Body of pancreas (tissue), 4 donors: ENCODE data around the gene RNF168. TPM values are rescaled to one million over a fixed set of nuclear protein-coding genes. Genes with fewer than 3 reads are reported as not detected.

ENCODE experiments used
- ATAC-seq: fragments of 150-250 bp; one replicate; pipeline ENCODE4 v1.9.1; 2016
- DNase-seq, 4 donors: peaks; one replicate each; pipeline ENCODE4 v3.0.0-alpha.2; 2019
- H3K27ac ChIP-seq, 4 donors: fragments of 200-600 bp; sonication (generic); 1 replicate in 3 of 4; 2 replicates in 1 of 4; pipeline versions ENCODE4 v1.5.1 to v1.6.1; 2016 to 2019; ENCODE audit warnings: mild to moderate bottlenecking in 1 of 4, mixed read lengths in 1 of 4, moderate library complexity in 1 of 4
- H3K27me3 ChIP-seq, 2 donors: fragments of 200-600 bp; sonication (generic); one replicate each; pipeline ENCODE4 v1.6.0; 2016; ENCODE audit warnings: mild to moderate bottlenecking in 1 of 2
- H3K36me3 ChIP-seq, 2 donors: fragments of 200-600 bp; sonication (generic); replicated peaks in 1 of 2; 2 replicates each; pipeline ENCODE4 v1.5.1; 2016; ENCODE audit warnings: low read depth in 2 of 2; ENCODE audit not compliant: insufficient read depth in 1 of 2
- H3K4me1 ChIP-seq: fragments of 200-600 bp; sonication (generic); one replicate; pipeline ENCODE4 v1.6.0; 2016
- H3K4me3 ChIP-seq, 2 donors: fragments of 200-600 bp; sonication (generic); 1 replicate in 1 of 2; 2 replicates in 1 of 2; pipeline ENCODE4 v1.5.1; 2016 to 2019
- H3K9me3 ChIP-seq, 3 donors: fragments of 200-600 bp; sonication (generic); 1 replicate in 2 of 3; 2 replicates in 1 of 3; pipeline ENCODE4 v1.5.1; 2016
- CTCF ChIP-seq, 7 experiments: fragments of 450-650 bp in 4 of 7; fragments of 200-600 bp in 3 of 7; sonication (generic) in 3 of 7; IDR thresholded peaks; one replicate each; pipeline ENCODE4 v1.5.1; 2016 to 2019; ENCODE audit warnings: antibody characterized with exemption in 7 of 7
- POLR2A ChIP-seq, 3 donors: fragments of 450-650 bp; IDR thresholded peaks; one replicate each; pipeline ENCODE4 v1.6.1; 2016; ENCODE audit warnings: antibody characterized with exemption in 3 of 3, mild to moderate bottlenecking in 2 of 3
- WGBS, 2 donors: methylation state at CpG; one replicate each; pipeline ENCODE4 v1.1.5; 2017; 5-methylcytosine and 5-hydroxymethylcytosine counted together
- intact Hi-C: fragments of 100-400 bp; cut with DNase I; formaldehyde crosslinking; loops from one replicate; pipeline ENCODE4 v1.15.1; 2023
- total RNA-seq, 2 donors: library from RNA; depleted of rRNA; stranded (reverse); fragments of >200 nt; gene quantifications; one replicate each; pipeline ENCODE4 v1.1.0, GENCODE V29; 2016

Gene RNF168
- total RNA-seq, 2 donors from 2014 or later: 7.0 to 8.9 TPM

GRCh38 chr3:196517919-196518318 lies 14.4 kb upstream of the RNF168 start:
- intact Hi-C loops: no loop called here
- WGBS, 2 donors: 45 to 66% methylated on average over 2 of the region's 2 CpGs

DNA sequence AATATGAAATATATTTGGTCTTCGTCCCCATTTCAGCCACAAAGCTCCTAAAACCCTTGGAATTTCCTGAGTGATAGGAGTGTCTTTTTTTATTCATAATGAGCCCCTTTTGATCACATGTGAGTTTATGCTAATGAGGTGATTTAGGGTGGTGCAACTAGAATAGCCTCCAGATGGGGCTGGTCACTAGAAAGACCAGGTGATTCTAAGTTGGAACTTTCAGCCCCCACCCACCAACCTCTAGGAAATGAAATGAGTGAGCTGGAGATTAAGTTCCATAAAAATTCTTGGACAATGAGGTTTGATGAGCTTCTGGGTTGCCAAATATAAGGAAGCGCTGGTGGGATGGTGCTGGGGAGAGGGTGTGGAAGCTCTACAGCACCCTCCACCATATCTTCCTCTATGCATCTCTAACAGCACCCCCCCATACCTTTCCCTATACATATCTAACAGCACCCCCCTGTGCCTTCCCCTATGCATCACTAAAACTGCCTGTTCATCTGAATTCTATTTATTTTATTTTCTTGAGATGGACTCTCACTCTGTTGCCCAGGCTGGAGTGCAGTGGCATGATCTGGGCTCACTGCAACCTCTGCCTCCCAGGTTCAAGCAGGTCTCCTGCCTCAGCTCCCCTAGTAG lies 13.7 kb upstream of the RNF168 start:
- ATAC-seq (no peak), DNase-seq (no peak)
- Histone ChIP-seq H3K4me3 (no peak overlapping the region), H3K4me1 (no peaks in the 10 kb centered on the region), H3K9me3 (peaks cover 0 to 27% (median 0%) of the 10 kb centered on the region in 3 donors), H3K27me3 (no peaks in the 10 kb centered on the region), H3K36me3 (no peaks in the 10 kb centered on the region), H3K27ac (no peak overlapping the region)
- WGBS, 2 donors: 57 to 70% methylated on average over 2 of the region's 2 CpGs
- no peak for TF ChIP-seq CTCF (IDR thresholded peaks at IDR 0.05)
- no peak for TF ChIP-seq POLR2A (IDR thresholded peaks at IDR 0.05)
- intact Hi-C loops: no loop called here

More at GRCh38 chr3:196517919-196518318, 14.4 kb upstream of the RNF168 start:
- peaks cover 0 to 27% (median 0%) of the 10 kb centered on the region in 3 donors for H3K9me3 ChIP-seq
- H3K27ac ChIP-seq: no peak overlapping the region
- TF ChIP-seq CTCF (IDR thresholded peaks at IDR 0.05): no peak
- TF ChIP-seq POLR2A (IDR thresholded peaks at IDR 0.05): no peak
- no peaks in the 10 kb centered on the region for H3K27me3 ChIP-seq
- H3K4me1 ChIP-seq: no peaks in the 10 kb centered on the region
- peak in 3 of 4 donors; percentile 3 to 19 (median 8) for DNase-seq
- ATAC-seq: no peak
- H3K4me3 ChIP-seq: no peak overlapping the region
- no peaks in the 10 kb centered on the region for H3K36me3 ChIP-seq

GRCh38 chr3:196514913-196515621 lies 11.5 kb upstream of the RNF168 start, which contains the start of gene SMCO1:
TSS of gene SMCO1 (minus strand) at chr3:196515346. CDS start at chr3:196515209, 137 bp downstream.
- no peak within 1 kb of the TSS for H3K27ac ChIP-seq
- H3K27me3 ChIP-seq: no peaks in the 10 kb centered on the region
- ATAC-seq (no peak), DNase-seq (no peak)
- H3K4me1 ChIP-seq: no peaks in the 10 kb centered on the region
- WGBS, 2 donors: 80 to 82% methylated on average over 10 of the region's 10 CpGs
- H3K36me3 ChIP-seq: no peaks in the 10 kb centered on the region
- peaks cover 0 to 24% (median 0%) of the 10 kb centered on the region in 3 donors for H3K9me3 ChIP-seq
- TF ChIP-seq CTCF (IDR thresholded peaks at IDR 0.05): no peak
- no peak for TF ChIP-seq POLR2A (IDR thresholded peaks at IDR 0.05)
- intact Hi-C loops: no loop called here
- no peak within 1 kb of the TSS for H3K4me3 ChIP-seq

GRCh38 chr3:196514350-196514716 lies 10.8 kb upstream of the RNF168 start:
- H3K36me3 ChIP-seq: no peaks in the 10 kb centered on the region
- ATAC-seq (no peak), DNase-seq (no peak)
- 88 to 97% methylated on average over 1 of the region's 1 CpG for WGBS, 2 donors
- no peaks in the 10 kb centered on the region for H3K27me3 ChIP-seq
- TF ChIP-seq POLR2A (IDR thresholded peaks at IDR 0.05) (no peak), CTCF (IDR thresholded peaks at IDR 0.05) (no peak)
- H3K9me3 ChIP-seq: peaks cover 0 to 16% (median 0%) of the 10 kb centered on the region in 3 donors
- intact Hi-C loops: no loop called here
- no peak overlapping the region for H3K4me3 ChIP-seq
- no peak overlapping the region for H3K27ac ChIP-seq
- H3K4me1 ChIP-seq: no peaks in the 10 kb centered on the region
